ENCODE data around the gene SPR. TPM values are rescaled to one million over a fixed set of nuclear protein-coding genes. Genes with fewer than 3 reads are reported as not detected.

SPR gene
- total and polyA plus RNA-seq, 2 of the 13 experiments (the other 11 are each of a cell fraction or from before 2014, with no cell fraction given): 34.0 to 96.0 TPM

- TF ChIP-seq ZNF407 (CRISPR knock-in tag; IDR thresholded peaks at IDR 0.05; ENCODE audit: not compliant biosample characterization): no peak
- no peak for TF ChIP-seq ZSCAN21 (CRISPR knock-in tag; IDR thresholded peaks at IDR 0.05; ENCODE audit: borderline replicate concordance)
- TF ChIP-seq DMTF1 (CRISPR knock-in tag; IDR thresholded peaks at IDR 0.05): no peak
- TF ChIP-seq SYNCRIP (IDR thresholded peaks at IDR 0.05; ENCODE audit: insufficient read depth, low read depth, low read length): no peak
- TF ChIP-seq SMYD3 (CRISPR knock-in tag; IDR thresholded peaks at IDR 0.05): no peak
- TF ChIP-seq, protein P1, sequence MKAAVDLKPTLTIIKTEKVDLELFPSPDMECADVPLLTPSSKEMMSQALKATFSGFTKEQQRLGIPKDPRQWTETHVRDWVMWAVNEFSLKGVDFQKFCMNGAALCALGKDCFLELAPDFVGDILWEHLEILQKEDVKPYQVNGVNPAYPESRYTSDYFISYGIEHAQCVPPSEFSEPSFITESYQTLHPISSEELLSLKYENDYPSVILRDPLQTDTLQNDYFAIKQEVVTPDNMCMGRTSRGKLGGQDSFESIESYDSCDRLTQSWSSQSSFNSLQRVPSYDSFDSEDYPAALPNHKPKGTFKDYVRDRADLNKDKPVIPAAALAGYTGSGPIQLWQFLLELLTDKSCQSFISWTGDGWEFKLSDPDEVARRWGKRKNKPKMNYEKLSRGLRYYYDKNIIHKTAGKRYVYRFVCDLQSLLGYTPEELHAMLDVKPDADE (CRISPR knock-in tag; IDR thresholded peaks at IDR 0.05): no peak
- TF ChIP-seq TRAFD1 (CRISPR knock-in tag; IDR thresholded peaks at IDR 0.05; ENCODE audit: borderline replicate concordance): no peak
- TF ChIP-seq ZFP36L1 (CRISPR knock-in tag; IDR thresholded peaks at IDR 0.05): no peak
- no peak for TF ChIP-seq ZNF576 (CRISPR knock-in tag; IDR thresholded peaks at IDR 0.05)
- TF ChIP-seq ZNF7 (CRISPR knock-in tag; IDR thresholded peaks at IDR 0.05): no peak
- TF ChIP-seq SMAD1 (CRISPR knock-in tag; IDR thresholded peaks at IDR 0.05; ENCODE audit: borderline replicate concordance, low read depth): no peak
- peak; percentile 72; the same call in 1 of the 2 replicates for TF ChIP-seq TEF (CRISPR knock-in tag; IDR thresholded peaks at IDR 0.05)
- TF ChIP-seq NR2C2 (CRISPR knock-in tag; IDR thresholded peaks at IDR 0.05; ENCODE audit: borderline replicate concordance): no peak
- no peak for TF ChIP-seq ZNF619 (CRISPR knock-in tag; IDR thresholded peaks at IDR 0.05)
Measured at GRCh38 chr2:72883356-72883962, 3.7 kb upstream of the SPR start (continued).
